WI38 (cell line): ENCODE data around the gene GJA5.

ENCODE experiments used
- H3K4me3 ChIP-seq: 2 replicates; pipeline ENCODE4 v1.5.1; 2011; ENCODE audit warnings: low read depth, mild to moderate bottlenecking, control low read depth, low read length
- CTCF ChIP-seq: IDR thresholded peaks from 2 replicates; pipeline ENCODE4 v1.5.1; 2012; ENCODE audit warnings: low read depth, mild to moderate bottlenecking, control low read depth, low read length

The GJA5 gene

GRCh38 chr1:147719029-147719698, 41.2 kb downstream of the GJA5 start:
- H3K4me3 ChIP-seq: no peak overlapping the region
- TF ChIP-seq CTCF: no peak

- TF ChIP-seq CTCF: no peak
These were observed 42.7 kb downstream of the GJA5 start for GRCh38 chr1:147717706-147718097.

GRCh38 chr1:147717051-147717705, 43.2 kb downstream of the GJA5 start:
- H3K4me3 ChIP-seq: no peak overlapping the region
- TF ChIP-seq CTCF: no peak

More at GRCh38 chr1:147717706-147718097, 42.7 kb downstream of the GJA5 start:
- H3K4me3 ChIP-seq: no peak overlapping the region

GRCh38 chr1:147712605-147713004, 47.8 kb downstream of the GJA5 start:
- TF ChIP-seq CTCF: no peak

More at GRCh38 chr1:147712605-147713004, 47.8 kb downstream of the GJA5 start:
- no peak overlapping the region for H3K4me3 ChIP-seq
